Smooth muscle cell of bladder (primary cell): Measurements from ENCODE around the gene USP17L28. TPM values are rescaled to one million over a fixed set of nuclear protein-coding genes. Genes with fewer than 3 reads are reported as not detected.

ENCODE experiments used
- total RNA-seq: library from RNA; depleted of rRNA; stranded (reverse); fragments of >200 nt; gene quantifications from 2 replicates; pipeline ENCODE4 v1.2.3, GENCODE V29; 2014

The USP17L28 gene
- total RNA-seq = not detected in 2 replicates

DNA sequence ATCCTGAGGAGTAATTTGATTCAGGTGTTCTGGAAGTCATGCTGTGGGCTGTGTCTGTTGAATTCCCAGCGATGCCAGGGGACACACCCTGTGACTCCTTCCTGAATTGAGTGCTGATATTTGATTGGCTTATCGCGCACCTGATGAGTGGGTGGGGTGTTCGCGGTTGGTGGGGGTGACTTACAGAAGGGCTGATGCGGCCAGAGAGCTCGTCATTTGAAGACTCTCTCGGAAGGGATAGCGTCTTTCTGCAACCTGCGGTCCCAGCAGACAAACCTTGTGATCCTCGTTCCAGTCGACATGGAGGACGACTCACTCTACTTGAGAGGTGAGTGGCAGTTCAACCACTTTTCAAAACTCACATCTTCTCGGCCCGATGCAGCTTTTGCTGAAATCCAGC is at the start of gene USP17L28:
Gene USP17L28, plus strand, starts transcription at position 301 of the 400 bp plus-strand sequence. Its CDS starts 0 bp downstream, at position 301.

DNA sequence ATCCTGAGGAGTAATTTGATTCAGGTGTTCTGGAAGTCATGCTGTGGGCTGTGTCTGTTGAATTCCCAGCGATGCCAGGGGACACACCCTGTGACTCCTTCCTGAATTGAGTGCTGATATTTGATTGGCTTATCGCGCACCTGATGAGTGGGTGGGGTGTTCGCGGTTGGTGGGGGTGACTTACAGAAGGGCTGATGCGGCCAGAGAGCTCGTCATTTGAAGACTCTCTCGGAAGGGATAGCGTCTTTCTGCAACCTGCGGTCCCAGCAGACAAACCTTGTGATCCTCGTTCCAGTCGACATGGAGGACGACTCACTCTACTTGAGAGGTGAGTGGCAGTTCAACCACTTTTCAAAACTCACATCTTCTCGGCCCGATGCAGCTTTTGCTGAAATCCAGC is 23.8 kb upstream of the USP17L28 start, which contains the start of gene USP17L24:
Gene USP17L24, plus strand, starts transcription at position 301 of the 400 bp plus-strand sequence. Its CDS starts 0 bp downstream, at position 301.

GRCh38 chr4:9329611-9330010 is 19.1 kb upstream of the USP17L28 start, which contains the start of gene USP17L25:
Gene USP17L25 (plus strand): TSS chr4:9329911. CDS start chr4:9329911, 0 bp downstream.

DNA sequence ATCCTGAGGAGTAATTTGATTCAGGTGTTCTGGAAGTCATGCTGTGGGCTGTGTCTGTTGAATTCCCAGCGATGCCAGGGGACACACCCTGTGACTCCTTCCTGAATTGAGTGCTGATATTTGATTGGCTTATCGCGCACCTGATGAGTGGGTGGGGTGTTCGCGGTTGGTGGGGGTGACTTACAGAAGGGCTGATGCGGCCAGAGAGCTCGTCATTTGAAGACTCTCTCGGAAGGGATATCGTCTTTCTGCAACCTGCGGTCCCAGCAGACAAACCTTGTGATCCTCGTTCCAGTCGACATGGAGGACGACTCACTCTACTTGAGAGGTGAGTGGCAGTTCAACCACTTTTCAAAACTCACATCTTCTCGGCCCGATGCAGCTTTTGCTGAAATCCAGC is 14.3 kb upstream of the USP17L28 start, which contains the start of gene USP17L26:
Gene USP17L26, plus strand, starts transcription at position 301 of the 400 bp plus-strand sequence. Its CDS starts 0 bp downstream, at position 301.

GRCh38 chr4:9339103-9339502 is 9.6 kb upstream of the USP17L28 start, which contains the start of gene USP17L5:
Gene USP17L5 (plus strand): TSS chr4:9339403. CDS start chr4:9339403, 0 bp downstream.

GRCh38 chr4:9343848-9344247 is 4.8 kb upstream of the USP17L28 start, which contains the start of gene USP17L27:
Gene USP17L27 (plus strand): TSS chr4:9344148. CDS start chr4:9344148, 0 bp downstream.

GRCh38 chr4:9353338-9353737 is 4.6 kb downstream of the USP17L28 start, which contains the start of gene USP17L29:
Gene USP17L29 (plus strand): TSS chr4:9353638. CDS start chr4:9353638, 0 bp downstream.

DNA sequence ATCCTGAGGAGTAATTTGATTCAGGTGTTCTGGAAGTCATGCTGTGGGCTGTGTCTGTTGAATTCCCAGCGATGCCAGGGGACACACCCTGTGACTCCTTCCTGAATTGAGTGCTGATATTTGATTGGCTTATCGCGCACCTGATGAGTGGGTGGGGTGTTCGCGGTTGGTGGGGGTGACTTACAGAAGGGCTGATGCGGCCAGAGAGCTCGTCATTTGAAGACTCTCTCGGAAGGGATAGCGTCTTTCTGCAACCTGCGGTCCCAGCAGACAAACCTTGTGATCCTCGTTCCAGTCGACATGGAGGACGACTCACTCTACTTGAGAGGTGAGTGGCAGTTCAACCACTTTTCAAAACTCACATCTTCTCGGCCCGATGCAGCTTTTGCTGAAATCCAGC is 14.1 kb downstream of the USP17L28 start, which contains the start of gene USP17L30:
Gene USP17L30, plus strand, starts transcription at position 301 of the 400 bp plus-strand sequence. Its CDS starts 0 bp downstream, at position 301.

Other genes with a start within 250 kb of the USP17L28 start
- not detected in 2 replicates for gene FAM90A26, start 178.5 kb upstream of the USP17L28 start, total RNA-seq
- gene USP17L10, start 138.2 kb upstream of the USP17L28 start, total RNA-seq = not detected in 2 replicates
- gene USP17L11, start 133.5 kb upstream of the USP17L28 start, total RNA-seq = under 0.01 TPM in 1 of 2 replicates, not detected in the other
- gene USP17L12, start 128.7 kb upstream of the USP17L28 start, total RNA-seq = not detected in 2 replicates
- gene USP17L13, start 124.0 kb upstream of the USP17L28 start, total RNA-seq = not detected in 2 replicates
- not detected in 2 replicates for gene USP17L15, start 114.5 kb upstream of the USP17L28 start, total RNA-seq
- gene USP17L17, start 105.0 kb upstream of the USP17L28 start, total RNA-seq = not detected in 2 replicates
- not detected in 2 replicates for gene USP17L18, start 100.3 kb upstream of the USP17L28 start, total RNA-seq
- not detected in 2 replicates for gene USP17L19, start 95.5 kb upstream of the USP17L28 start, total RNA-seq
- not detected in 2 replicates for gene USP17L20, start 90.8 kb upstream of the USP17L28 start, total RNA-seq
- gene USP17L21, start 86.0 kb upstream of the USP17L28 start, total RNA-seq = not detected in 2 replicates
- not detected in 2 replicates for gene USP17L22, start 81.3 kb upstream of the USP17L28 start, total RNA-seq
- gene USP17L24, start 23.7 kb upstream of the USP17L28 start, total RNA-seq = not detected in 2 replicates
- gene USP17L25, start 19.0 kb upstream of the USP17L28 start, total RNA-seq = not detected in 2 replicates
- gene USP17L26, start 14.2 kb upstream of the USP17L28 start, total RNA-seq = not detected in 2 replicates
- gene USP17L5, start 9.5 kb upstream of the USP17L28 start, total RNA-seq = not detected in 2 replicates
- not detected in 2 replicates for gene USP17L27, start 4.7 kb upstream of the USP17L28 start, total RNA-seq
- gene USP17L29, start 4.7 kb downstream of the USP17L28 start, total RNA-seq = not detected in 2 replicates
- not detected in 2 replicates for gene USP17L30, start 14.2 kb downstream of the USP17L28 start, total RNA-seq
- gene DEFB131A, start 95.5 kb downstream of the USP17L28 start, total RNA-seq = not detected in 2 replicates